Small intestine (tissue), 7 donors: ENCODE data around the gene ANKRD17. TPM values are rescaled to one million over a fixed set of nuclear protein-coding genes. Genes with fewer than 3 reads are reported as not detected.

Experiments used
- DNase-seq, 2 donors: peaks; one replicate each; pipeline versions ENCODE4 v3.0.0 to v3.0.0-alpha.2; 2013
- FAIRE-seq: peaks from 2 replicates; lab custom pipeline; 2012; peaks lifted over from hg19 to GRCh38; lab: Jason Lieb, UNC
- H3K27ac ChIP-seq, 3 donors: one replicate each; pipeline ENCODE4 v1.5.1; 2013; ENCODE audit warnings: low read length in 2 of 3, mild to moderate bottlenecking in 2 of 3, control low read depth in 1 of 3, inconsistent platforms in 1 of 3, low read depth in 1 of 3, moderate library complexity in 1 of 3
- H3K27me3 ChIP-seq, 3 donors: one replicate each; pipeline ENCODE4 v1.6.1; 2013; ENCODE audit warnings: low read length in 3 of 3, inconsistent platforms in 1 of 3; ENCODE audit not compliant: control insufficient read depth in 3 of 3, insufficient read depth in 3 of 3
- H3K36me3 ChIP-seq, 3 donors: one replicate each; pipeline ENCODE4 v1.6.1; 2013; ENCODE audit warnings: low read length in 3 of 3, inconsistent platforms in 1 of 3, low read depth in 1 of 3, mild to moderate bottlenecking in 1 of 3, moderate library complexity in 1 of 3; ENCODE audit not compliant: control insufficient read depth in 3 of 3, insufficient read depth in 2 of 3
- H3K4me1 ChIP-seq, 3 donors: one replicate each; pipeline ENCODE4 v1.6.1; 2013; ENCODE audit warnings: low read length in 2 of 3, inconsistent platforms in 1 of 3, low read depth in 1 of 3, mild to moderate bottlenecking in 1 of 3, moderate library complexity in 1 of 3; ENCODE audit not compliant: control insufficient read depth in 3 of 3, insufficient read depth in 2 of 3
- H3K4me3 ChIP-seq, 3 donors: one replicate each; pipeline ENCODE4 v1.5.1; 2013; ENCODE audit warnings: low read length in 3 of 3, control low read depth in 1 of 3, inconsistent platforms in 1 of 3, low read depth in 1 of 3, mild to moderate bottlenecking in 1 of 3, moderate library complexity in 1 of 3
- H3K9me3 ChIP-seq, 2 donors: one replicate each; pipeline ENCODE4 v1.6.1; 2013; ENCODE audit warnings: low read depth in 1 of 2, low read length in 1 of 2; ENCODE audit not compliant: control insufficient read depth in 2 of 2, insufficient read depth in 1 of 2
- WGBS, 3 donors: extraction: QIAGEN DNeasy Blood & Tissue Kit; methylation state at CpG; one replicate each; pipeline ENCODE4 v1.1.7; 2013; 5-methylcytosine and 5-hydroxymethylcytosine counted together
- polyA plus RNA-seq, 4 donors: library from polyadenylated mRNA; stranded (reverse) in 3 of 4; unstranded in 1 of 4; fragments of 200-250 nt in 3 of 4; fragments of 120-200 nt in 1 of 4; gene quantifications; one replicate each; pipeline versions ENCODE4 v1.2.1 to v1.2.3, GENCODE V29; 2013
- donor health status: healthy with polysubstance abuse.
- donor health status: control.
- donor health status: control.
- donor health status: Bipolar disorder and iron deficiency.
- donor health status: healthy.

Gene ANKRD17
- polyA plus RNA-seq, 4 donors, result 12.2 to 52.3 (median 12.9) TPM

GRCh38 chr4:73223258-73223650, 35.3 kb downstream of the ANKRD17 start:
- no peaks in the 10 kb centered on the region for H3K27me3 ChIP-seq
- H3K9me3 ChIP-seq, result no peaks in the 10 kb centered on the region
- no peak for FAIRE-seq
- H3K4me3 ChIP-seq, result peak overlapping the region in 1 of 3 donors; percentile 18
- peak overlapping the region in 2 of 3 donors; percentile 19 to 94 for H3K27ac ChIP-seq
- WGBS, 3 donors, result 18 to 29% (median 21%) methylated on average over 3 of the region's 3 CpGs
- peaks cover 0 to 19% (median 0%) of the 10 kb centered on the region in 3 donors for H3K36me3 ChIP-seq
- H3K4me1 ChIP-seq, result peaks cover 2 to 3% (median 3%) of the 10 kb centered on the region in 3 donors
- DNase-seq, result no peak

- DNase-seq (peak; percentile 88 to 91), FAIRE-seq (peak; percentile 98)
Observed at GRCh38 chr4:73222466-73223257, 35.9 kb downstream of the ANKRD17 start.

GRCh38 chr4:73221734-73222133, 36.9 kb downstream of the ANKRD17 start:
- Histone ChIP-seq H3K36me3 (peaks cover 0 to 23% (median 0%) of the 10 kb centered on the region in 3 donors), H3K27me3 (no peaks in the 10 kb centered on the region), H3K4me1 (peaks cover 2 to 3% (median 3%) of the 10 kb centered on the region in 3 donors), H3K4me3 (no peak overlapping the region), H3K9me3 (no peaks in the 10 kb centered on the region), H3K27ac (peak overlapping the region in 1 of 3 donors; percentile 58)
- FAIRE-seq (no peak), DNase-seq (peak in 1 of 2 donors; percentile 39)
- WGBS, 3 donors, result 62 to 76% (median 73%) methylated on average over 2 of the region's 2 CpGs

More at GRCh38 chr4:73222466-73223257, 35.9 kb downstream of the ANKRD17 start:
- H3K36me3 ChIP-seq, result peaks cover 0 to 20% (median 0%) of the 10 kb centered on the region in 3 donors
- H3K27ac ChIP-seq, result peak overlapping the region; percentile 62 to 94 (median 87)
- no peaks in the 10 kb centered on the region for H3K9me3 ChIP-seq
- 3 to 5% (median 3%) methylated on average over 6 of the region's 6 CpGs for WGBS, 3 donors
- peak overlapping the region; percentile 52 to 68 (median 57) for H3K4me3 ChIP-seq
- no peaks in the 10 kb centered on the region for H3K27me3 ChIP-seq
- peaks cover 2 to 3% (median 3%) of the 10 kb centered on the region in 3 donors for H3K4me1 ChIP-seq

- no peak for FAIRE-seq
- H3K27ac ChIP-seq, result no peak overlapping the region
- peaks cover 2 to 3% (median 3%) of the 10 kb centered on the region in 3 donors for H3K4me1 ChIP-seq
- H3K9me3 ChIP-seq, result no peaks in the 10 kb centered on the region
- no peaks in the 10 kb centered on the region for H3K27me3 ChIP-seq
- H3K4me3 ChIP-seq, result no peak overlapping the region
- H3K36me3 ChIP-seq, result peaks cover 0 to 16% (median 0%) of the 10 kb centered on the region in 3 donors
- DNase-seq, result no peak
Observed at GRCh38 chr4:73220815-73221214, 37.8 kb downstream of the ANKRD17 start.

- FAIRE-seq, result no peak
- no peak overlapping the region for H3K27ac ChIP-seq
- WGBS, 3 donors, result 89 to 98% (median 91%) methylated on average over 2 of the region's 2 CpGs
Observed at GRCh38 chr4:73213916-73214653, 44.5 kb downstream of the ANKRD17 start.

GRCh38 chr4:73212982-73213730, 45.4 kb downstream of the ANKRD17 start:
- 92 to 100% (median 95%) methylated on average over 1 of the region's 1 CpG for WGBS, 3 donors
- FAIRE-seq (peak; percentile 10), DNase-seq (no peak)
- peaks cover 0 to 3% of the 10 kb centered on the region in 2 donors for H3K9me3 ChIP-seq
- H3K4me3 ChIP-seq, result no peak overlapping the region
- H3K27me3 ChIP-seq, result no peaks in the 10 kb centered on the region
- H3K4me1 ChIP-seq, result no peaks in the 10 kb centered on the region
- no peak overlapping the region for H3K27ac ChIP-seq
- H3K36me3 ChIP-seq, result peaks cover 0 to 8% (median 0%) of the 10 kb centered on the region in 3 donors

More at GRCh38 chr4:73213916-73214653, 44.5 kb downstream of the ANKRD17 start:
- Histone ChIP-seq H3K9me3 (no peaks in the 10 kb centered on the region), H3K27me3 (no peaks in the 10 kb centered on the region), H3K4me3 (no peak overlapping the region), H3K36me3 (peaks cover 0 to 15% (median 0%) of the 10 kb centered on the region in 3 donors), H3K4me1 (no peaks in the 10 kb centered on the region)
- DNase-seq, result no peak

GRCh38 chr4:73211968-73212367, 46.6 kb downstream of the ANKRD17 start:
- H3K9me3 ChIP-seq, result peaks cover 0 to 5% of the 10 kb centered on the region in 2 donors
- DNase-seq, result no peak
- H3K4me3 ChIP-seq, result no peak overlapping the region
- 80 to 92% (median 83%) methylated on average over 1 of the region's 1 CpG for WGBS, 3 donors
- H3K36me3 ChIP-seq, result peaks cover 0 to 6% (median 0%) of the 10 kb centered on the region in 3 donors
- H3K4me1 ChIP-seq, result no peaks in the 10 kb centered on the region
- no peak for FAIRE-seq
- H3K27me3 ChIP-seq, result no peaks in the 10 kb centered on the region
- H3K27ac ChIP-seq, result no peak overlapping the region

- FAIRE-seq, result no peak
Observed at GRCh38 chr4:73208376-73208775, 50.2 kb downstream of the ANKRD17 start.

More at GRCh38 chr4:73208376-73208775, 50.2 kb downstream of the ANKRD17 start:
- Histone ChIP-seq H3K27me3 (no peaks in the 10 kb centered on the region), H3K27ac (no peak overlapping the region), H3K9me3 (peaks cover 0 to 24% of the 10 kb centered on the region in 2 donors), H3K36me3 (peaks cover 0 to 10% (median 0%) of the 10 kb centered on the region in 3 donors), H3K4me1 (no peaks in the 10 kb centered on the region), H3K4me3 (no peak overlapping the region)
- no peak for DNase-seq
